KMS-11 (cell line): ENCODE data around the gene FECH.
"Not testable (repeated sequence)": the region's sequence is repeated elsewhere in the genome, so short reads cannot be mapped to it uniquely, and the experiment has no call there.

Experiments
- H2AFZ ChIP-seq: fragments of 200-600 bp; sonication (generic); 2 replicates; pipeline ENCODE4 v1.6.1; 2016; ENCODE audit warnings: antibody characterized with exemption, mixed run types, low read depth
- H3K27ac ChIP-seq: fragments of 200-600 bp; sonication (generic); 2 replicates; pipeline ENCODE4 v1.6.1; 2016; ENCODE audit warnings: mild to moderate bottlenecking, mixed run types
- H3K27me3 ChIP-seq: fragments of 200-600 bp; sonication (generic); 2 replicates; pipeline ENCODE4 v1.6.1; 2017; ENCODE audit warnings: mild to moderate bottlenecking, low read depth, mixed run types, moderate library complexity; ENCODE audit not compliant: insufficient read depth
- H3K36me3 ChIP-seq: fragments of 200-600 bp; sonication (generic); 2 replicates; pipeline ENCODE4 v1.6.1; 2017; ENCODE audit warnings: mild to moderate bottlenecking, mixed run types; ENCODE audit not compliant: insufficient read depth
- H3K4me1 ChIP-seq: fragments of 200-600 bp; sonication (generic); 2 replicates; pipeline ENCODE4 v1.6.1; 2016; ENCODE audit warnings: mild to moderate bottlenecking, low read depth, mixed run types; ENCODE audit not compliant: poor library complexity, severe bottlenecking
- H3K4me2 ChIP-seq: fragments of 200-600 bp; sonication (generic); 2 replicates; pipeline ENCODE4 v1.7.0; 2016; ENCODE audit warnings: mild to moderate bottlenecking, mixed run types
- H3K4me3 ChIP-seq: fragments of 200-600 bp; sonication (generic); IDR thresholded peaks from 2 replicates; pipeline ENCODE4 v1.6.1; 2017; ENCODE audit warnings: low read depth, low read length, mixed read lengths; ENCODE audit not compliant: insufficient read depth
- H3K79me2 ChIP-seq: fragments of 200-600 bp; sonication (generic); 2 replicates; pipeline ENCODE4 v1.6.1; 2016; ENCODE audit warnings: low read depth, mixed run types; ENCODE audit not compliant: insufficient read depth
- H3K9ac ChIP-seq: fragments of 200-600 bp; sonication (generic); 2 replicates; pipeline ENCODE4 v1.6.1; 2016; ENCODE audit warnings: mild to moderate bottlenecking, mixed run types
- H4K20me1 ChIP-seq: fragments of 200-600 bp; sonication (generic); 2 replicates; pipeline ENCODE4 v1.6.1; 2016; ENCODE audit warnings: mild to moderate bottlenecking, mixed run types; ENCODE audit not compliant: insufficient read depth
- TF ChIP-seq, protein P1 (sequence below): fragments of 200-600 bp; sonication (generic); conservative IDR thresholded peaks from 2 replicates; pipeline ENCODE4 v1.6.1; 2017; ENCODE audit warnings: low read depth, mild to moderate bottlenecking, antibody characterized with exemption, low read length, moderate library complexity, mixed read lengths

FECH gene

DNA sequence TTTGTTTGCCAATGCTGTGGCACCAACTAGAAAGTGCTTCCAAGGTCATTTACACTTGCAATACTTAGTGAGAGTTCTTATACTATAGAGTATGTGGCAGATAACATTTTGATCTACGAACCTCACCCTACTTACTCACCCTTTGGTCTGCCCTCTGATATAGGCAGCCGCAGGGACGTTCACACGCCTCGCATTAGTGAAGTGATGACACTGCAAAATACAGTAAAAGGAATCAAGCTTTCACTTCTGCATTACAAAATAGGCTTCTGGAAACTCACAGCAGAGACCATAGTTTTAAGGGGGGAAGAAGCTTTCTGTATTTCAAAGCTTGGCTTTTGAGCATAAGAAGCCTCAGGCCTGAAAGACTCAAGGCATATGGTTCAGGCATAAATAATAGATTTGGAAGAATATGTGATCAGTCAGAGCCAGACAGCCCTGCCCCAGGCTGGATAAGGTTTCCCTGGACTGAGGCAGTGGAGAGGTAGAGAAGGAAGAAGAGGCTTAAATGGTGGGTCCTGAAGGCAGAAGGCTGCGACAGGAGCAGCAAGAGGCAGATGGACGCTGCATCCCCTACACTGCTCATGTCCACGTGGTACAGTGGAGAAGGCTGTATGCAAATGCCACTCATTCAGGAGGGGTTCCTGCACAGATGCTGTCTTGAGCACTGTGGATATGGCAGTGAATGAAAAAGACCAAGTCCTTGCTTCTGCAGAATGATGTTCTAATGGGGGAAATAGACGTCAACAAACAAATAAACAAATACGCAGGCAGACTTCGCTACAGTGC lies 63.1 kb downstream of the FECH start:
- H3K27ac ChIP-seq: no peak overlapping the region
- H3K9ac ChIP-seq: no peak overlapping the region
- H3K36me3 ChIP-seq: no peaks in the 10 kb centered on the region
- no peak overlapping the region for H3K4me2 ChIP-seq
- no peaks in the 10 kb centered on the region for H3K79me2 ChIP-seq
- H3K27me3 ChIP-seq: no peaks in the 10 kb centered on the region
- no peak overlapping the region for H3K4me3 ChIP-seq
- no peaks in the 10 kb centered on the region for H3K4me1 ChIP-seq
- TF ChIP-seq, protein P1, sequence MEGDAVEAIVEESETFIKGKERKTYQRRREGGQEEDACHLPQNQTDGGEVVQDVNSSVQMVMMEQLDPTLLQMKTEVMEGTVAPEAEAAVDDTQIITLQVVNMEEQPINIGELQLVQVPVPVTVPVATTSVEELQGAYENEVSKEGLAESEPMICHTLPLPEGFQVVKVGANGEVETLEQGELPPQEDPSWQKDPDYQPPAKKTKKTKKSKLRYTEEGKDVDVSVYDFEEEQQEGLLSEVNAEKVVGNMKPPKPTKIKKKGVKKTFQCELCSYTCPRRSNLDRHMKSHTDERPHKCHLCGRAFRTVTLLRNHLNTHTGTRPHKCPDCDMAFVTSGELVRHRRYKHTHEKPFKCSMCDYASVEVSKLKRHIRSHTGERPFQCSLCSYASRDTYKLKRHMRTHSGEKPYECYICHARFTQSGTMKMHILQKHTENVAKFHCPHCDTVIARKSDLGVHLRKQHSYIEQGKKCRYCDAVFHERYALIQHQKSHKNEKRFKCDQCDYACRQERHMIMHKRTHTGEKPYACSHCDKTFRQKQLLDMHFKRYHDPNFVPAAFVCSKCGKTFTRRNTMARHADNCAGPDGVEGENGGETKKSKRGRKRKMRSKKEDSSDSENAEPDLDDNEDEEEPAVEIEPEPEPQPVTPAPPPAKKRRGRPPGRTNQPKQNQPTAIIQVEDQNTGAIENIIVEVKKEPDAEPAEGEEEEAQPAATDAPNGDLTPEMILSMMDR: no peak
- H2AFZ ChIP-seq: no peak overlapping the region
- no peaks in the 10 kb centered on the region for H4K20me1 ChIP-seq

DNA sequence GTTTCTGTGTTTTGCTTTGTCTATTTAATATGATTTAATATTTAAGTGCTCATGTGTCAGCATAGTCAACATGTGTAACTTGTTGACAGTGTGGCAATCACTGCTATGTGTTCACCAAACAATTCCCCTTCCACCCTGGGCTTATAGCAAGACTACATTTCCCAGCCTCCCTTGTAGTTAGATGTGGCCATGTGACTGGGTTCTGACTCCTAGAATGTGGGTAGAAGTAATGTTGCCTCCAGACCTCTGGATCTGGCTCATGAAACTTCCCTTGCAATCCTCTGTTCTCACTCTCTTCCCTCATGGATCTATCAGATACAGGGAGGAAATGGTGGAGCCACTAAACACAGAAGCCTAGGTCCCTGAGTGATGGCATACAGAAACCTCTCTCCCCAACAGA lies 64.2 kb downstream of the FECH start:
- not testable (repeated sequence) for H3K4me2 ChIP-seq, H3K4me1 ChIP-seq, H3K4me3 ChIP-seq, H4K20me1 ChIP-seq, H2AFZ ChIP-seq, H3K36me3 ChIP-seq, H3K27ac ChIP-seq, H3K27me3 ChIP-seq, H3K9ac ChIP-seq, H3K79me2 ChIP-seq

DNA sequence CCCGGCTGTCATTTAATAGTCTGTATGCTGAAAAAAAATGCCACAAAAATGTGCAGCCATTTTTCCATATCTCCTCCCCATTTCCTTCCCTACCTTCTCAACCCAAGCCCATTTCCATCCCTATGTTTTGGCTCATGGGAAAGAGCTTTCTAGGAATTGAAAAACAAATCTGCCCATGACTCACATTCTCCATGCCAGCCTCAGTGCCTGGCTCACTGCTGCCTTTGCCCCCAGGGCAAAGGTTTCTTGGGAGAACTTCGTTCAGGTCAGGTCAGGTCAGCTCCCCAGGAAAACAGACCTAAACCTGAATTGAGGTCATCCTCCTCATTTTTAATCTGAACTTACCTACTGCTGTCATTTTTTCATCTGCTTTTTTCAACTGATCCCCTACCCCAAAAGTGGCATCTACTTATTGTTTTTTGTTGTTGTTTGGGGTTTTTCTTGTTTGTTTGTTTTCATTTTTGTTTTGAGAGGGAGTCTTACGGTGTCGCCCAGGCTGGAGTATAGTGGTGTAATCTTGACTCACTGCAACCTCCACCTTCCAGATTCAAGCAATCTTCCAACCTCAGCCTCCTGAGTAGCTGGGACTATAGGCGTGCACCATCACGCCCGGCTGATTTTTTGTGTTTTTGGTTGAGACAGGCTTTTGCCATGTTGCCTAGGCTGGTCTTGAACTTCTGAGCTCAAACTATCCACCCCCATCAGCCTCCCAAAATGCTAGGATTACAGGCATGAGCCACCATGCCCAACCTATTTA lies 66.7 kb downstream of the FECH start:
- Histone ChIP-seq H4K20me1 (no peaks in the 10 kb centered on the region), H3K9ac (no peak overlapping the region), H2AFZ (no peak overlapping the region), H3K4me2 (no peak overlapping the region), H3K36me3 (no peaks in the 10 kb centered on the region), H3K79me2 (no peaks in the 10 kb centered on the region), H3K27ac (no peak overlapping the region), H3K27me3 (no peaks in the 10 kb centered on the region), H3K4me1 (no peaks in the 10 kb centered on the region), H3K4me3 (no peak overlapping the region)
- TF ChIP-seq, protein P1: no peak

DNA sequence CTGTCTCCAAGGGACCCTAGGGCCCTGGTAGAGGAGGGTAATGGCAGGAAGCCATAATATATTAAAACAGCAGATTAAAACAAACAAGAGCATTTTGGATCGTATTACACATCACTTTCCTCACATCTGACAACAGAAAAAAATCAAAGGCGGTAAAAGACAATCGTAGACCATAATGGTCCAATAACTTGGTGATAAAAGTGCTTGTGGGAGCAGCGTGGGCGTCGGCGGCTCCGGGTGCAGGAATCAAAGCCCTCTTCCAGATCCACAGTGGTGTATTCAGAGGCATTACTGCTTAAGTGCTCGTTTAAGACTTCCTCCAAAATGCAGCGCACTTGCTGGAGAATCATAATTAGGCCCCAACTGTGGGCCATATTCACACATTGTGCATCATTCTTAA lies 68.0 kb downstream of the FECH start:
- no peaks in the 10 kb centered on the region for H3K27me3 ChIP-seq
- no peaks in the 10 kb centered on the region for H3K36me3 ChIP-seq
- TF ChIP-seq, protein P1: no peak
- no peaks in the 10 kb centered on the region for H4K20me1 ChIP-seq
- H3K4me1 ChIP-seq: no peaks in the 10 kb centered on the region
- no peak overlapping the region for H3K4me2 ChIP-seq
- no peak overlapping the region for H3K4me3 ChIP-seq
- H3K79me2 ChIP-seq: no peaks in the 10 kb centered on the region
- H2AFZ ChIP-seq: no peak overlapping the region
- no peak overlapping the region for H3K9ac ChIP-seq
- H3K27ac ChIP-seq: no peak overlapping the region

DNA sequence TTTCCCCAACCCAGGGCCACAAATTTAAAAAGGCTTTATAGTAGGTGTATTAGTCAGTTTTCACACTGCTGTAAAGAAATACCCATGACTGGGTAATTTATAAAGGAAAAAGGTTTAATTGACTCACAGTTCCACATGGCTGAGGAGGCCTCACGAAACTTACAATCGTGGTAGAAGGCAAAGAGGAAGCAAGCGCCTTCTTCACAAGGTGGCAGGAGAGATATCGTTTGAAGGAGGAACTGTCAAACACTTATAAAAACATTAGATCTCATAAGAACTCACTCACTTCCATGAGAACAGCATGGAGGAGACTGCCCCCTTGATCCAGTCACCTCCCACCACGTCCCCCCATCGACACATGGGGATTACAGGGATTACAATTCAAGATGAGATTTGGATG lies 70.4 kb downstream of the FECH start:
- Histone ChIP-seq H3K4me3 (no peak overlapping the region), H3K27ac (no peak overlapping the region), H4K20me1 (no peaks in the 10 kb centered on the region), H3K79me2 (no peaks in the 10 kb centered on the region), H3K9ac (no peak overlapping the region), H3K4me2 (no peak overlapping the region), H2AFZ (no peak overlapping the region), H3K36me3 (no peaks in the 10 kb centered on the region), H3K27me3 (no peaks in the 10 kb centered on the region), H3K4me1 (no peaks in the 10 kb centered on the region)
- TF ChIP-seq, protein P1: no peak
